Spinal cord (tissue), 10 donors: Measurements from ENCODE around the gene TTYH2. TPM values are rescaled to one million over a fixed set of nuclear protein-coding genes. Genes with fewer than 3 reads are reported as not detected.

Source experiments
- DNase-seq, 6 donors: peaks; one replicate each; pipeline versions ENCODE4 v3.0.0 to v3.0.0-alpha.2; 2013 to 2015; ENCODE audit warnings: low spot score in 6 of 6, low read depth in 4 of 6
- H3K27ac ChIP-seq: one replicate; pipeline ENCODE4 v1.5.1; 2013; ENCODE audit warnings: low read depth, low read length, control low read depth
- H3K27me3 ChIP-seq: one replicate; pipeline ENCODE4 v1.6.1; 2013; ENCODE audit warnings: low read length; ENCODE audit not compliant: control insufficient read depth, insufficient read depth
- H3K36me3 ChIP-seq: one replicate; pipeline ENCODE4 v1.6.1; 2013; ENCODE audit warnings: low read length; ENCODE audit not compliant: control insufficient read depth, insufficient read depth
- H3K4me1 ChIP-seq: one replicate; pipeline ENCODE4 v1.6.1; 2013; ENCODE audit warnings: low read length; ENCODE audit not compliant: control insufficient read depth, insufficient read depth
- H3K4me3 ChIP-seq: one replicate; pipeline ENCODE4 v1.5.1; 2013; ENCODE audit warnings: low read depth, low read length, control low read depth
- H3K9me3 ChIP-seq: one replicate; pipeline ENCODE4 v1.6.1; 2013; ENCODE audit warnings: low read length; ENCODE audit not compliant: control insufficient read depth, insufficient read depth
- WGBS: methylation state at CpG from one replicate; pipeline ENCODE4 v1.1.5; 2013; ENCODE audit warnings: missing lambda C conversion rate; ENCODE audit not compliant: insufficient coverage; 5-methylcytosine and 5-hydroxymethylcytosine counted together
- polyA plus RNA-seq, 2 donors: library from polyadenylated mRNA; unstranded; fragments of 120-200 nt; gene quantifications; one replicate each; pipeline ENCODE4 v1.2.1, GENCODE V29; 2013; ENCODE audit not compliant: insufficient read length in 2 of 2
- total RNA-seq, 2 donors: library from RNA; depleted of rRNA in 1 of 2; stranded (reverse); fragments of 120-200 nt in 1 of 2; fragments of >200 nt in 1 of 2; gene quantifications; one replicate each; pipeline versions ENCODE4 v1.2.3 to v1.2.4, GENCODE V29; 2013 to 2014
- donor health status: healthy.

The TTYH2 gene
- total and polyA plus RNA-seq, 4 donors, result 25.0 to 66.4 (median 43.4) TPM

DNA sequence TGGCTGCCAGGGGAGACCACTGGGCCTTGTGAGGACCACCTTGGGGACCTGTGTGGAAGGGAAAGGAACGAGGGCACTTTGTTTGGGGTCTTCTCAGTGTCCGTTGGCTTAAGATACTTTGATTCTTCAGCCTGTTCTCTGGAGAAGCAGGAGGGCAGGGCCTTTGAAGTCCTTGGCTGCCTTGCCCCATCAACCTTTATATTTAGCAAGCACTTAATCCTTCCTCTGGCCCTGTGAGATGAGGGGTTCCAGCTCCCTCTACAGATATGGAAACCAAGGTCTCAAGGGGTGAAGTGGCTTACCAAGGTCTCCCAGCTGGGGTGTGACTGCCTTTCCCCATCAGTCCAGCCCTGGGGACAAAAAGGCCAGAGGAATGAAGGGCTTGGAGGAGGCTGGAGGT is 28.5 kb downstream of the TTYH2 start:
- Histone ChIP-seq H3K36me3 (peaks cover 38% of the 10 kb centered on the region), H3K4me1 (peaks cover 79% of the 10 kb centered on the region)
- DNase-seq, result no peak

DNA sequence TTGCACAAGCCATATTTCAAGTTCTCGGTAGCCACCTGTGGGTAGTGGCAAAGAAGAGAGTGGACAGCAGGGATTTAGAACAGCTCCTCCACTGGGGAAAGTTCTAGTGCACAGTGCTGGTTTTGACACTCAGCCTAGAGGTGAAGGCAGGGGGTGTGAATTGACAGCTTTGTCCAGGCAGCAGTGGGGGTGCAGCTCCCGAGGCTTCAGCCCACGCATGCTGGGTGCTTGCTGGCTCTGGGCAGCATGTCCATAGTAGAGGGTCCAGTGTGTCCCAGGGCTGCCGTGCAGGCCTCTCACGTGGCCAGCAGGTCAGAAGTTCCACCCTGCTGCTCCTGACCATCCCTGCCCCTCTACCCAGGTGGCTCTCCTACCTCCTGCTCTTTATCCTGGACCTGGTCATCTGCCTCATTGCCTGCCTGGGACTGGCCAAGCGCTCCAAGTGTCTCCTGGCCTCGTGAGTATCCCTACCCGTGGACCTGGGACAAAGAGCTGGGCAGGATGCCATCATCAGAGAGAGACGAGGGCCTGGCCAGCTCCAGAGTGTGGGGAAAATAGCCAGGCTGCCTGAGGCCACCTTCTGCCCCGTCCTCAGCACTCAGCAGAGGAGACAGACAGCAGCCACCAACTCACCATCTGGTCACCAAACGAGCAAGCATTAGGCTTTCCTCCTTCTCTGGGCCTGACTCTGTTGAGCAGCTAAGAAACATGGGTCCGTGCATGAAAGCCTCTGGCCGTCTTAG is 29.8 kb downstream of the TTYH2 start:
- no peaks in the 10 kb centered on the region for H3K27me3 ChIP-seq
- 49% methylated on average over 13 of the region's 13 CpGs for WGBS
- DNase-seq, result peak in 2 of 6 donors; percentile 63 to 81
- peaks cover 75% of the 10 kb centered on the region for H3K4me1 ChIP-seq
- H3K36me3 ChIP-seq, result peaks cover 37% of the 10 kb centered on the region
- H3K27ac ChIP-seq, result peak overlapping the region; percentile 67
- no peak overlapping the region for H3K4me3 ChIP-seq
- no peaks in the 10 kb centered on the region for H3K9me3 ChIP-seq

More for the DNA sequence above, 28.5 kb downstream of the TTYH2 start:
- no peaks in the 10 kb centered on the region for H3K27me3 ChIP-seq
- H3K27ac ChIP-seq, result peak overlapping the region; percentile 82
- no CpG with 5 or more reads among the region's 2 CpGs for WGBS
- no peak overlapping the region for H3K4me3 ChIP-seq
- no peaks in the 10 kb centered on the region for H3K9me3 ChIP-seq

GRCh38 chr17:74244128-74244527 is 30.8 kb downstream of the TTYH2 start:
- no peak for DNase-seq
- H3K36me3 ChIP-seq, result peaks cover 37% of the 10 kb centered on the region
- H3K4me3 ChIP-seq, result no peak overlapping the region
- no peaks in the 10 kb centered on the region for H3K27me3 ChIP-seq
- WGBS, result 90% methylated on average over 9 of the region's 10 CpGs
- H3K9me3 ChIP-seq, result no peaks in the 10 kb centered on the region
- H3K4me1 ChIP-seq, result peaks cover 73% of the 10 kb centered on the region
- H3K27ac ChIP-seq, result peak overlapping the region; percentile 87

DNA sequence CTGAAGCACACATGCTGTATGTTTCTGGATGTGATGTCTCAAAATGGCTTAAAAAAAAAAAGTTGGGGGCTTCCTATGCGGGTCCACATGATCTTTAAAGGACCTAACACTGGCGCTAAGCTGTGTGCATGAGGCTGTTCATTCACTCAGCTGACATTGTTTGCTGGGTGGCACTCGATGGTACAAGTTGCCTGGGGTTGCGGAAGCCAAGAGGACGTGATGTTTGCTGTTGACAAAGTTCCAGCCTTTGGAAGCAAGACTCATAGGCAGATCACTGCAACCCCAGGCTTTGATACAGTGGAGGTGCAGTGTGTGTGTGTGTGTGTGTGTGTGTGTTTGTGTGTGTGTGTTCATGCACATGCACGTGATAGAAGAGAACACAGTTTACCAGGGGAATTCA is 31.2 kb downstream of the TTYH2 start:
- Histone ChIP-seq H3K9me3 (no peaks in the 10 kb centered on the region), H3K4me1 (peaks cover 73% of the 10 kb centered on the region), H3K27ac (peak overlapping the region; percentile 87), H3K27me3 (no peaks in the 10 kb centered on the region), H3K4me3 (no peak overlapping the region), H3K36me3 (peaks cover 37% of the 10 kb centered on the region)
- 37% methylated on average over 5 of the region's 6 CpGs for WGBS
- DNase-seq, result peak in 2 of 6 donors; percentile 39 to 60

DNA sequence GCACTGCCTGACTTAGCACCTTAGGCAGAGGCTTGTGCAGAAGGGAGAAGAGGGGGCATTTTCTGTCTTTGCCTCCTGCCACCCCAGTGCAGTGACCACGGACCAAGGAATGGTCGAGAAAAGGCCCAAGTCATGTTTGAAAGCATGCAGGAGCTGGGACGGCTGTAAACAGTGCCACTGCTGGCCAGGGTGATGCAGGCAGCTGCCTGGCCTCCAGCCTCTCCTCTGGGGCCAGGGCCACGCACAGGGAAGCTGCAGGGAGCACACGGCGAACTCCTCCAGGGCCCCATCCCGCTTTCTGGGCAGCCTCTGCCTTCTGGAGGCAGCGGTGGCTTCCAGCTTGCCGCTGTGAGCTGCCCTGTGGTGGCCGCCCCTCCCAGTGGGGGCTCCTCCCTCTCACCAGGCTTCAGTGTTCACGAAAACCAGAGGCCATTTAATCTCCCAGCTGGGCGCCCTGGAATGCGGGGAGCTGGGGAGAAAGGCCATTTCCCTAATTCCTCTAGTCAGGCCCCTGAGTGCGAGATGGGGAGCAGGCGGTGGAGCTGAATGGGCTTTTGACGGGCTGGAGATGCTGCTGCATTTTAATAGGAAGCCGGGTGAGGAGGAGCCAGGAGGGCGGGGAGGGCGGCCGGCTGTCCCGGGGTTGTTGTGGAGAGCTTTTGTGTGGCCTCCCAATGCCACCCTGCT is 31.9 kb downstream of the TTYH2 start:
- Histone ChIP-seq H3K27ac (peak overlapping the region; percentile 87), H3K27me3 (no peaks in the 10 kb centered on the region), H3K36me3 (peaks cover 42% of the 10 kb centered on the region), H3K9me3 (no peaks in the 10 kb centered on the region), H3K4me3 (no peak overlapping the region), H3K4me1 (peaks cover 73% of the 10 kb centered on the region)
- 29% methylated on average over 19 of the region's 21 CpGs for WGBS
- peak in 5 of 6 donors; percentile 55 to 90 (median 68) for DNase-seq

GRCh38 chr17:74245871-74246270 is 32.5 kb downstream of the TTYH2 start:
- no peak for DNase-seq
- Histone ChIP-seq H3K36me3 (peaks cover 44% of the 10 kb centered on the region), H3K4me1 (peaks cover 71% of the 10 kb centered on the region), H3K27ac (peak overlapping the region; percentile 87), H3K27me3 (no peaks in the 10 kb centered on the region), H3K4me3 (no peak overlapping the region), H3K9me3 (no peaks in the 10 kb centered on the region)
- 17% methylated on average over 4 of the region's 5 CpGs for WGBS

DNA sequence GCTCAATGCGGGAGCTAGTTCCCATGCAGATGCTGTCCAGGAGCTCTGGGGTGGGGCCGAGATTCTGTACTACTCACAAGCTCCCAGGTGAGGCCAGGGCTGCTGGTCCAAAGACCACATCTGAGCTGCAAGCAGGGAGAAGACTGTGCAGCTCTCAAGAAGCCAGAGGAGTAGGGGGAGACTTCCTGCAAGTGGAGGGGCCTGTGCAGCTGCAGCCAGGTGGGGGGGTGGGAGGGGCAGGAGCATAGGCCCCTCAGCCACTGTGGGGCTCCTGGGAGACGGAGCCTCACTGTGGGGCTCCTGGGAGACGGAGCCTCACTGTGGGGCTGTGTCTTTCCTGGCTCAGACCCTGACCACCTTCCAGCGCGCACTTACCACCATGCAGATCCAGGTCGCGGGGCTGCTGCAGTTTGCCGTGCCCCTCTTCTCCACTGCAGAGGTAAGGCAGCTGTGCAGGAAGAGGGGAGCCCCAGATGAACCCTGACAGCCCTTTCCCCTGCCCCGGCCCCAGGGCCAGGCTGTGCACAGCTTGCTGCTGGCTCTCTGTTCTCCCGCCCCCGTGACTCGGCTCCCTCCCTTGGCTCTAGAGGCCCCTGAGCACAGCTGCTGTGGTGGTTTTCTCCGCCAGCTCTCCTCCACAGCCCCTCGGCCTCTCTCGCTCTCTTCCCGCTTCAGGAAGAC is 36.4 kb downstream of the TTYH2 start:
- DNase-seq, result no peak
- Histone ChIP-seq H3K4me3 (no peak overlapping the region), H3K4me1 (peaks cover 38% of the 10 kb centered on the region), H3K9me3 (no peaks in the 10 kb centered on the region), H3K27ac (no peak overlapping the region), H3K27me3 (no peaks in the 10 kb centered on the region), H3K36me3 (peaks cover 58% of the 10 kb centered on the region)
- WGBS, result 67% methylated on average over 10 of the region's 17 CpGs

DNA sequence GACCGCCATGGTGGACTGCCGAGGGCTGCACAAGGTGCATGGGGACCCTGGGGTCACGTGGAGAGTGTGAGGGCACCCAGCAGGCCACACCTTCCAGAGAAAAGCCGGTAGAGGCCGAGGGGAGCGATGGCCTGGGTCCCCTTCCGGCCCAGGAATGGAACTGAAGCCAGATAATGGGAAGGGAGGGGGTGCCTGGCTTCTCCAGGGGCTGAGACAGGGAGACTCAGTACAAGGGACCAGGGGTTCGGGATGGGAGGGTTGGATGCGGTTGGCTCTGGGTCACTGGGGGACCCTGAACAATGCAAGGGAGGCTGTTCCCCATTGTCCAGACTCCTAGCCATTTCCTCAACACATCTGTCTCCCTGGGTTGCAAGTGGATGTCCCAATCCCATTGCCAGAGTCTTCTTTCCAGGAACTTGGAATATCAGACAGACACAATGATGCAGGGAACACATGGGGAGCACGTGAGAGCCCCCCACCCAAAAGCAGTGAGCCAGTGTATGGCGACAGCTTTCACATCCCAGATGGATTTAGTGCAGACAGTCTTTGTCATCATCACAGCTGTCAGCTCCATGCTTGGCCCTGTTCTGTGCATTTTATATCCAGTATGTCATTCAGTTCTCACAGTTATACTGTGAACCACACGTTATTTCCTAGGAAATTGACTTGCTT is 37.1 kb downstream of the TTYH2 start:
- peak in 2 of 6 donors; percentile 46 to 73 for DNase-seq
- WGBS, result 71% methylated on average over 11 of the region's 12 CpGs
- Histone ChIP-seq H3K4me1 (peaks cover 31% of the 10 kb centered on the region), H3K4me3 (no peak overlapping the region), H3K9me3 (no peaks in the 10 kb centered on the region), H3K27me3 (no peaks in the 10 kb centered on the region), H3K27ac (no peak overlapping the region), H3K36me3 (peaks cover 60% of the 10 kb centered on the region)

DNA sequence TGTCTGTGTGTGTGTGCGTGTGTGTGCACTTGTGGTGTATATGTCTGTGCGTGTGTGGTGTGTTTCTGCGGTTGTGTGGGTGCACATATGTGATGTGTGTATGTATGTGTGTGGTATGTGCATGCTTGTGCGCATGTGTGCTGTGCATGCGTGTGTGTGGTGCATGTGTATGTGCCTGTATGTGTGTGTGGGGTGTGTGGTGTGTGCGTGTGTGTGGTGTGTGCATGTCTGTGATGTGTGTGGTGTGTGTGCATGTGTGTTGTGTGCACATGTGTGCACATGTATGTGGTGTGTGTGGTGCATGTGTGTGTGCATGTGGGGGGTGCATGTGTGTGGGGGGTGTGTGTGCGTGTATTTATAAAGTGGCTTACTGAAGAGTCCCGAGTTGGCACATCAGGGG is 37.7 kb downstream of the TTYH2 start:
- H3K4me1 ChIP-seq, result peaks cover 25% of the 10 kb centered on the region
- 96% methylated on average over 7 of the region's 8 CpGs for WGBS
- DNase-seq, result no peak
- H3K4me3 ChIP-seq, result no peak overlapping the region
- no peaks in the 10 kb centered on the region for H3K9me3 ChIP-seq
- H3K27ac ChIP-seq, result no peak overlapping the region
- H3K27me3 ChIP-seq, result no peaks in the 10 kb centered on the region
- H3K36me3 ChIP-seq, result peaks cover 66% of the 10 kb centered on the region
